PC-9 (cell line): ENCODE results near the gene ADGRB3.

Source experiments
- EZH2 ChIP-seq: fragments of 200-600 bp; sonication (generic); IDR thresholded peaks from 2 replicates; pipeline ENCODE4 v1.8.0; 2017; ENCODE audit warnings: antibody characterized with exemption, low read depth
- TF ChIP-seq, protein P1 (sequence below): fragments of 200-600 bp; sonication (generic); conservative IDR thresholded peaks from 2 replicates; pipeline ENCODE4 v1.6.1; 2017; ENCODE audit warnings: mixed run types, antibody characterized with exemption, mild to moderate bottlenecking, moderate library complexity

GRCh38 chr6:69422475-69422874, 787.4 kb downstream of the ADGRB3 start:
- TF ChIP-seq, protein P1, sequence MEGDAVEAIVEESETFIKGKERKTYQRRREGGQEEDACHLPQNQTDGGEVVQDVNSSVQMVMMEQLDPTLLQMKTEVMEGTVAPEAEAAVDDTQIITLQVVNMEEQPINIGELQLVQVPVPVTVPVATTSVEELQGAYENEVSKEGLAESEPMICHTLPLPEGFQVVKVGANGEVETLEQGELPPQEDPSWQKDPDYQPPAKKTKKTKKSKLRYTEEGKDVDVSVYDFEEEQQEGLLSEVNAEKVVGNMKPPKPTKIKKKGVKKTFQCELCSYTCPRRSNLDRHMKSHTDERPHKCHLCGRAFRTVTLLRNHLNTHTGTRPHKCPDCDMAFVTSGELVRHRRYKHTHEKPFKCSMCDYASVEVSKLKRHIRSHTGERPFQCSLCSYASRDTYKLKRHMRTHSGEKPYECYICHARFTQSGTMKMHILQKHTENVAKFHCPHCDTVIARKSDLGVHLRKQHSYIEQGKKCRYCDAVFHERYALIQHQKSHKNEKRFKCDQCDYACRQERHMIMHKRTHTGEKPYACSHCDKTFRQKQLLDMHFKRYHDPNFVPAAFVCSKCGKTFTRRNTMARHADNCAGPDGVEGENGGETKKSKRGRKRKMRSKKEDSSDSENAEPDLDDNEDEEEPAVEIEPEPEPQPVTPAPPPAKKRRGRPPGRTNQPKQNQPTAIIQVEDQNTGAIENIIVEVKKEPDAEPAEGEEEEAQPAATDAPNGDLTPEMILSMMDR: no peak
- TF ChIP-seq EZH2: no peak
